Lower leg skin (tissue), 4 donors: ENCODE data around the gene MNX1. TPM values are rescaled to one million over a fixed set of nuclear protein-coding genes. Genes with fewer than 3 reads are reported as not detected.

Experiments
- total RNA-seq, 4 donors: library from RNA; depleted of rRNA; stranded (reverse); fragments of >200 nt; gene quantifications; one replicate each; pipeline ENCODE4 v1.1.0, GENCODE V29; 2016

Gene MNX1
- total RNA-seq, 4 donors from 2014 or later: 0.76 TPM; not detected in 3

Other genes with a start within 250 kb of the MNX1 start
- 10 to 100 TPM; 44.1 to 67.0 (median 55.9) TPM for gene LMBR1, start 117.5 kb downstream of the MNX1 start, total RNA-seq
- 10 to 100 TPM in 3 of 4 donors, 1 to 10 TPM in 1; 9.0 to 26.4 (median 17.4) TPM for gene NOM1, start 61.0 kb downstream of the MNX1 start, total RNA-seq
- 10 to 100 TPM; 55.5 to 76.1 (median 60.4) TPM for gene UBE3C, start 128.3 kb upstream of the MNX1 start, total RNA-seq